K562 (cell line): ENCODE data around the gene CD248. TPM values are rescaled to one million over a fixed set of nuclear protein-coding genes. Genes with fewer than 3 reads are reported as not detected.

ENCODE experiments used
- ATAC-seq: fragments of 200-7000 bp; cut with Tn5 transposase; 3 replicates; pipeline ENCODE4 v1.9.1; 2020; ENCODE audit warnings: moderate library complexity
- BruUV-seq: library from RNA; stranded (reverse); fragments of 400-500 nt; replicated peaks from 2 replicates; lab custom pipeline; 2021; lab: Mats Ljungman, UMichigan
- CTCF ChIA-PET: fragments of 300-600 bp; formaldehyde crosslinking; extraction: SDS; loops from one replicate; lab custom pipeline; 2021; ENCODE audit warnings: low intra/inter-chr PET ratio; lab: Yijun Ruan, JAX
- POLR2A ChIA-PET: fragments of 300-600, 350-650 bp; sonication (Branson Sonifier 250); formaldehyde crosslinking; extraction: SDS; loops from one replicate; lab custom pipeline; 2021; ENCODE audit warnings: antibody characterized with exemption, inconsistent platforms; lab: Yijun Ruan, JAX
- DNase-seq, 4 experiments: peaks; one replicate each; pipeline versions ENCODE4 v3.0.0 to v3.0.0-alpha.2; 2011 to 2018; ENCODE audit warnings: low spot score in 3 of 4, mixed read lengths in 3 of 4; ENCODE audit errors: extremely low read depth in 1 of 4
- FAIRE-seq: peaks from 2 replicates; lab custom pipeline; 2011; peaks lifted over from hg19 to GRCh38; lab: Jason Lieb, UNC
- H2AFZ ChIP-seq: 2 replicates; pipeline ENCODE4 v1.6.0; 2011; ENCODE audit warnings: low read depth, low read length, control low read depth, inconsistent platforms
- H3K27ac ChIP-seq: fragments of 200-600 bp; 3 replicates; pipeline ENCODE4 v1.8.0; 2011; ENCODE audit warnings: low read depth, mild to moderate bottlenecking, control low read depth, inconsistent platforms, low read length, moderate library complexity, mixed read lengths; ENCODE audit errors: extremely low read depth
- H3K27me3 ChIP-seq, 2 experiments: fragments of 300-600 bp in 1 of 2; 2 replicates in 1 of 2; 3 replicates in 1 of 2; pipeline versions ENCODE4 v1.6.0 to v1.8.0; 2011; ENCODE audit warnings: inconsistent platforms in 2 of 2, low read length in 2 of 2, mild to moderate bottlenecking in 1 of 2, mixed read lengths in 1 of 2, moderate library complexity in 1 of 2; ENCODE audit not compliant: control insufficient read depth in 2 of 2, insufficient read depth in 2 of 2
- H3K36me3 ChIP-seq: fragments of 300-600 bp; 3 replicates; pipeline ENCODE4 v1.8.0; 2011; ENCODE audit warnings: mild to moderate bottlenecking, low read length, inconsistent platforms; ENCODE audit not compliant: control insufficient read depth, insufficient read depth
- H3K4me1 ChIP-seq, 2 experiments: fragments of 200-600 bp in 1 of 2; replicated peaks in 1 of 2; 2 replicates in 1 of 2; 3 replicates in 1 of 2; pipeline versions ENCODE4 v1.5.1 to v1.8.0; 2011; ENCODE audit warnings: inconsistent platforms in 2 of 2, low read length in 2 of 2, mild to moderate bottlenecking in 1 of 2, mixed read lengths in 1 of 2, moderate library complexity in 1 of 2; ENCODE audit not compliant: control insufficient read depth in 2 of 2, insufficient read depth in 2 of 2
- H3K4me2 ChIP-seq: 2 replicates; pipeline ENCODE4 v1.6.1; 2011; ENCODE audit warnings: low read length, control low read depth, inconsistent platforms, mixed read lengths; ENCODE audit not compliant: insufficient read depth
- H3K4me3 ChIP-seq: fragments of 200-600 bp; sonication (generic), shearing (Covaris generic); 2 replicates; pipeline ENCODE4 v1.5.1; 2016; ENCODE audit warnings: control low read depth, inconsistent platforms
- H3K79me2 ChIP-seq: fragments of 200-600 bp; 3 replicates; pipeline ENCODE4 v1.8.0; 2011; ENCODE audit warnings: low read length, inconsistent platforms; ENCODE audit not compliant: control insufficient read depth, insufficient read depth
- H3K9ac ChIP-seq, 2 experiments: 2 replicates each; pipeline versions ENCODE4 v1.6.0 to v1.6.1; 2011; ENCODE audit warnings: low read depth in 2 of 2, low read length in 2 of 2, control low read depth in 1 of 2, inconsistent platforms in 1 of 2, mild to moderate bottlenecking in 1 of 2, mixed read lengths in 1 of 2; ENCODE audit not compliant: insufficient read depth in 1 of 2
- H3K9me1 ChIP-seq: one replicate; pipeline ENCODE4 v1.6.0; 2011; ENCODE audit warnings: inconsistent platforms, mild to moderate bottlenecking, low read length, moderate library complexity; ENCODE audit not compliant: control insufficient read depth, insufficient read depth
- H3K9me3 ChIP-seq: replicated peaks from 2 replicates; pipeline ENCODE4 v1.5.1; 2011; ENCODE audit warnings: low read depth, low read length, inconsistent platforms; ENCODE audit not compliant: control insufficient read depth, insufficient read depth
- H4K20me1 ChIP-seq: replicated peaks from 2 replicates; pipeline ENCODE4 v1.6.1; 2011; ENCODE audit warnings: low read length, inconsistent platforms, mixed read lengths; ENCODE audit not compliant: control insufficient read depth, insufficient read depth
- BHLHE40 ChIP-seq: IDR thresholded peaks from 2 replicates; pipeline ENCODE4 v1.6.1; 2011; ENCODE audit warnings: low read length, improper control_type of control experiment
- CXXC5 ChIP-seq: fragments of 250-450 bp; sonication (Bioruptor Pico); IDR thresholded peaks from 2 replicates; pipeline ENCODE4 v1.8.0; 2022; ENCODE audit warnings: inconsistent platforms, mild to moderate bottlenecking, moderate library complexity
- E2F6 ChIP-seq, 2 experiments: IDR thresholded peaks; 2 replicates each; pipeline ENCODE4 v1.6.1; 2011; ENCODE audit warnings: borderline replicate concordance in 1 of 2, control low read depth in 1 of 2, low read depth in 1 of 2, low read length in 1 of 2, mild to moderate bottlenecking in 1 of 2, mixed read lengths in 1 of 2, moderate library complexity in 1 of 2; ENCODE audit not compliant: insufficient read depth in 1 of 2, insufficient read length in 1 of 2, poor library complexity in 1 of 2, severe bottlenecking in 1 of 2; ENCODE audit errors: extremely low read depth in 1 of 2
- NR2C1 ChIP-seq, 2 experiments: fragments of 450-650 bp; IDR thresholded peaks; 2 replicates each; pipeline ENCODE4 v1.6.1; 2017; ENCODE audit warnings: mild to moderate bottlenecking in 2 of 2, antibody characterized with exemption in 1 of 2, inconsistent platforms in 1 of 2, missing compliant biosample characterization in 1 of 2, missing genetic modification characterization in 1 of 2
- NR4A1 ChIP-seq, 2 experiments: fragments of 250-450 bp in 1 of 2; fragments of 450-650 bp in 1 of 2; sonication (Bioruptor Pico) in 1 of 2; IDR thresholded peaks; 2 replicates each; pipeline versions ENCODE4 v1.4.0 to v1.6.1; 2016 to 2020; ENCODE audit warnings: mild to moderate bottlenecking in 2 of 2, missing compliant biosample characterization in 1 of 2, missing genetic modification characterization in 1 of 2, moderate library complexity in 1 of 2
- POLR2AphosphoS5 ChIP-seq: IDR thresholded peaks from 2 replicates; pipeline ENCODE4 v1.6.1; 2011; ENCODE audit warnings: mild to moderate bottlenecking, low read depth, low read length, moderate library complexity; ENCODE audit not compliant: control insufficient read depth, insufficient read depth
- RBFOX2 ChIP-seq: fragments of 200-400 bp; formaldehyde crosslinking; IDR thresholded peaks from 2 replicates; pipeline ENCODE4 v1.6.1; 2017; ENCODE audit warnings: low read depth, mild to moderate bottlenecking, low read length, moderate library complexity
- RBM25 ChIP-seq: fragments of 200-400 bp; formaldehyde crosslinking; IDR thresholded peaks from 2 replicates; pipeline ENCODE4 v1.6.1; 2018; ENCODE audit warnings: low read length, low read depth, moderate library complexity; ENCODE audit not compliant: severe bottlenecking
- STAT5A ChIP-seq: IDR thresholded peaks from 2 replicates; pipeline ENCODE4 v1.6.1; 2012; ENCODE audit warnings: low read length, inconsistent platforms, borderline replicate concordance
- TBL1XR1 ChIP-seq, 2 experiments: IDR thresholded peaks; 2 replicates each; pipeline ENCODE4 v1.6.1; 2012; ENCODE audit warnings: improper control_type of control experiment in 2 of 2, low read length in 2 of 2, mild to moderate bottlenecking in 1 of 2
- YBX1 ChIP-seq: fragments of 450-650 bp; IDR thresholded peaks from 2 replicates; pipeline ENCODE4 v1.7.1; 2016; ENCODE audit warnings: mild to moderate bottlenecking
- WGBS: fragments of 100-300 bp; shearing (Covaris generic); methylation state at CpG from one replicate; pipeline ENCODE4 v1.1.6; 2016; ENCODE audit warnings: low coverage, mixed read lengths; ENCODE audit not compliant: insufficient coverage; ENCODE audit errors: missing lambda C conversion rate; 5-methylcytosine and 5-hydroxymethylcytosine counted together
- in situ Hi-C: fragments of 300-500 bp; cut with MboI; formaldehyde crosslinking; loops from 4 replicates; pipeline ENCODE4 v1.15.0; 2018; ENCODE audit warnings: inconsistent platforms, mixed read lengths
- intact Hi-C: fragments of 100-400 bp; cut with micrococcal nuclease; formaldehyde crosslinking; loops from 2 replicates; pipeline ENCODE4 v1.14.2; 2022
- polyA plus RNA-seq, 8 experiments: library from polyadenylated mRNA; depleted of rRNA in 4 of 8; stranded (reverse) in 5 of 8; unstranded in 3 of 8; fragments of >200 nt; fragmentation: Nextera tagmentation in 2 of 8; fragmentation: Illumina TruSeq in 1 of 8; extraction: Ambion mirVana in 2 of 8; extraction: Trizol in 1 of 8; gene quantifications; 2 replicates each; pipeline versions ENCODE4 v1.2.1 to v1.2.3, GENCODE V29; 2011 to 2014; ENCODE audit warnings: inconsistent platforms in 1 of 8, missing spikeins in 1 of 8
- total RNA-seq, 7 experiments: library from RNA; depleted of rRNA in 6 of 7; stranded (reverse); fragments of >200 nt in 6 of 7; fragmentation: Illumina TruSeq in 2 of 7; extraction: Trizol in 2 of 7; gene quantifications; 2 replicates each; pipeline versions ENCODE4 v1.2.1 to v1.2.3, GENCODE V29; 2011 to 2021; ENCODE audit warnings: low replicate concordance in 1 of 7

CD248 gene
- total and polyA plus RNA-seq, 9 of the 15 experiments (the other 6 are each of a cell fraction or from before 2014, with no cell fraction given), result 0.09 TPM; not detected in 8

GRCh38 chr11:66365711-66366619 is 49.1 kb upstream of the CD248 start:
- FAIRE-seq, result no peak
- DNase-seq, result peak in 2 of 4 experiments; percentile 7 to 9
- H3K27me3 ChIP-seq, result no peaks in the 10 kb centered on the region
- no TSS peak for BruUV-seq
- H3K79me2 ChIP-seq, result peaks cover 40% of the 10 kb centered on the region
- ChIA-PET POLR2A (interaction anchor here (1.0 to 3.3 kb wide), 3 partner anchors 15 to 661 kb away, joined by 3 to 16 read pairs (median 5); no protein-coding TSS in a partner anchor), CTCF (no interaction called here)
- H3K9ac ChIP-seq, result peak overlapping the region in 1 of 2 experiments; percentile 79; a peak in 2 of 4 replicates
- peaks cover 25% of the 10 kb centered on the region; the same call in 1 of the 2 replicates for H4K20me1 ChIP-seq
- H3K27ac ChIP-seq, result peak overlapping the region; percentile 15; the same call in 2 of the 3 replicates
- in situ Hi-C loops, result no loop called here
- 94% methylated on average over 14 of the region's 14 CpGs for WGBS
- H3K36me3 ChIP-seq, result peaks cover 83% of the 10 kb centered on the region
- peaks cover 10 to 49% of the 10 kb centered on the region in 2 experiments; a peak in 4 of 5 replicates for H3K4me1 ChIP-seq
- H3K9me3 ChIP-seq, result no peaks in the 10 kb centered on the region
- ATAC-seq, result no peak
- intact Hi-C loops, result no loop called here
- H3K4me3 ChIP-seq, result no peak overlapping the region
- no peak overlapping the region for H2AFZ ChIP-seq
- no peak overlapping the region for H3K4me2 ChIP-seq
- H3K9me1 ChIP-seq, result peaks cover 7% of the 10 kb centered on the region
- no peak for TF ChIP-seq E2F6 (IDR thresholded peaks at IDR 0.05; ENCODE audit: borderline replicate concordance in 1 of 2, extremely low read depth in 1 of 2, insufficient read depth in 1 of 2, insufficient read length in 1 of 2, low read depth in 1 of 2, low read length in 1 of 2, poor library complexity in 1 of 2, severe bottlenecking in 1 of 2)
- TF ChIP-seq TBL1XR1 (IDR thresholded peaks at IDR 0.05; ENCODE audit: low read length in 2 of 2), result no peak
- no peak for TF ChIP-seq POLR2AphosphoS5
- TF ChIP-seq NR2C1 (IDR thresholded peaks at IDR 0.05), result no peak; the same call in 1 of the 2 replicates
- 0 out of 2 replicates have a peak, but pooled peaks have one; percentile 14 for TF ChIP-seq NR2C1 (tag; IDR thresholded peaks at IDR 0.05)
- no peak for TF ChIP-seq STAT5A
- no peak for TF ChIP-seq YBX1
- TF ChIP-seq RBFOX2, result peak; percentile 58
- no peak for TF ChIP-seq CXXC5 (CRISPR knock-in tag)
- no peak for TF ChIP-seq NR4A1 (CRISPR knock-in tag; IDR thresholded peaks at IDR 0.05)
- TF ChIP-seq NR4A1 (tag; IDR thresholded peaks at IDR 0.05), result no peak
- TF ChIP-seq BHLHE40, result no peak
- no peak for TF ChIP-seq RBM25
